ENCODE measurements around the gene TBPL2.

Gene TBPL2

DNA sequence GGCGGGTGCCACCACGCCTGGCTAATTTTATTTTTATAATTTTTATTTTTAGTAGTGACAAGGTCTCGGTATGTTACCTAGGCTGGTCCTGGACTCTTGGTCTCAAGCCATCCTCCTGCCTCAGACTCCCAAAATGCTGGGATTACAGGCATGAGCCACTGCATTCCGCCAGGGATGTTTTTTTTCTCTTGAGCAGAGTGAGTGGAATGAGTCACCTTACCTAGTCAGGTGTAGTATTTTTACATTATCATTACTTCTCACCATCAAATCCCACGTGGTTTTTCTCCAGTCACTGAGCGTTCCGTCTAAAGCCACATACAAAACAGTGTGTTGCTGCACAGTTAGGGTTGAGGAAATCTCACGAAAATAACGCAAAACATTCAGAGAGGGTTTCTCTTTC lies 870 bp upstream of the TBPL2 start:
- Histone ChIP-seq H3K27me3 (ENCODE audit: insufficient read depth, low read length) (no peaks in the 10 kb centered on the region), H2AFZ (ENCODE audit: low read length, unreplicated experiment) (no peak overlapping the region), H3K27ac (ENCODE audit: low read depth, low read length) (no peak overlapping the region), H3K79me2 (ENCODE audit: control insufficient read depth, insufficient read depth, low read length, unreplicated experiment) (no peaks in the 10 kb centered on the region), H3K4me3 (ENCODE audit: low read depth, low read length) (no peak overlapping the region), H3K4me1 (ENCODE audit: control insufficient read depth, insufficient read depth, low read length, unreplicated experiment) (peaks cover 1% of the 10 kb centered on the region), H3K36me3 (ENCODE audit: insufficient read depth, low read length) (no peaks in the 10 kb centered on the region)

DNA sequence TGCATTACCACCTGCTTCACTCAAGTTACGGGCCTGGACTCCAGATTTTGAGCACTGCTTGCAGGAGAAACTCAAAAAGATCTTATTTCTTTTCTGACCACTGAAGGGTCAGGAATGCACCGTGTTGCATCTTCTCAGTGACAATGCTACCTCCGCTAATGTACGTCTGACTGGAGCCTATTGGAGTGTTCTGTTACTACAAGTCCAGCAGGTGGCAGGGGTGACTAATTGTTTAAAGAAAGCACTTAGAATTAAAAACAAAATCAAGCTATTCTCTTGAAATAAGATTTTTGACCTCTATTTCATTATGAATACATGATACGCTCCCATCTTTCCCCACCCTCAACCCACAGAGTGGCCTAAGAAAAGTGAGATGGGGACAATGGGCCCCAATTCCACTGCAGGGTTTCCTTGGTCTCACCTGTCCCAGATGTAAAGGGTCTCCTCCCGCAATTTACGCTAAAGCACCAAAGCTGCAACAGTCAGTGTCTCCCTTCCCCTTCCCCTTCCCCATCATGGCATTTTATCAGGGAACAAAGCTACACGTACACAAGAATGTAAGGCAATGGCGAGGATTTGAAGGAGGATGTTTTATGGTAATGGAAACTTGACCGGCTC lies 2.2 kb downstream of the TBPL2 start:
- H3K27me3 ChIP-seq (ENCODE audit: insufficient read depth, low read length): no peaks in the 10 kb centered on the region
- no peaks in the 10 kb centered on the region for H3K79me2 ChIP-seq (ENCODE audit: control insufficient read depth, insufficient read depth, low read length, unreplicated experiment)
- H3K36me3 ChIP-seq (ENCODE audit: insufficient read depth, low read length): no peaks in the 10 kb centered on the region
- no peak overlapping the region for H3K27ac ChIP-seq (ENCODE audit: low read depth, low read length)
- H2AFZ ChIP-seq (ENCODE audit: low read length, unreplicated experiment): no peak overlapping the region
- H3K4me3 ChIP-seq (ENCODE audit: low read depth, low read length): no peak overlapping the region
- no peaks in the 10 kb centered on the region for H3K4me1 ChIP-seq (ENCODE audit: control insufficient read depth, insufficient read depth, low read length, unreplicated experiment)

DNA sequence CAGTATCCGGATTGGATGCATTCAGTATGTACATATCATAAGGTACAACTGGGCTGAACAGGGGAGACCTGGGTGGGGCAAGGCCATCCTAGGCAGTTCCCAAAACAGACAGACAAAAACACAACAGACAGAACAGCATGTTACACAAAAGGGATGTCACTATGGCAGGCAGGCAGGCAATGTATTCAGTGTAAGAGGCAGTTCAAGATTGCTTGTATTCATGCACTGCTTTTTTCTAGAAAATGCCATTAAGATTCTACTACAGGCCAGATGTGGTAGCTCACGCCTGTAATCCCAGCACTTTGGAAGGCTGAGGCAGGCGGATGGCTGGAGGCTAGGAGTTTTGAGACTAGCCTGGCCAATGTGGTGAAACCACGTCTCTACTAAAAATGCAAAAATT lies 3.5 kb downstream of the TBPL2 start:
- Histone ChIP-seq H3K27ac (ENCODE audit: low read depth, low read length) (no peak overlapping the region), H3K27me3 (ENCODE audit: insufficient read depth, low read length) (no peaks in the 10 kb centered on the region), H3K4me3 (ENCODE audit: low read depth, low read length) (no peak overlapping the region), H3K79me2 (ENCODE audit: control insufficient read depth, insufficient read depth, low read length, unreplicated experiment) (no peaks in the 10 kb centered on the region), H3K36me3 (ENCODE audit: insufficient read depth, low read length) (no peaks in the 10 kb centered on the region), H2AFZ (ENCODE audit: low read length, unreplicated experiment) (no peak overlapping the region), H3K4me1 (ENCODE audit: control insufficient read depth, insufficient read depth, low read length, unreplicated experiment) (no peaks in the 10 kb centered on the region)

DNA sequence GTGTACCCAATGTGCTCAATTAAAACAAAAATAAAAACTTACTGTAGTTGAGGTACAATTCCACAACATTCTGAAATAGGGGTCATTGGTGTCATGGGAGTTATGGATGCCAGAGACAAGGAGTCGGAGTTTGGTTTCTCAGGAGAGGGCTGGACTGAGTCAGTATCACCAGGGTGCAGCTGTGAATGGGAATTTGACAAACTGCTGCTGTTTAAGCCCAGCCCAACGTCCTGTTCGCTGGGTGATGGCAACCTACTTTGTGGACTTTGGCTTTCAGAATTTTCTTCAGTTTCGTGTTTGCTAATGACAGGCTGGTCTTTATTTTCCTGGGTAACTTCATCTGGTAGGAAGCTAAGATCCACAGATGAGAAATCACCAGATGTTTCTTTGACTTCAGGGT lies 3.9 kb downstream of the TBPL2 start:
- H2AFZ ChIP-seq (ENCODE audit: low read length, unreplicated experiment): no peak overlapping the region
- no peaks in the 10 kb centered on the region for H3K4me1 ChIP-seq (ENCODE audit: control insufficient read depth, insufficient read depth, low read length, unreplicated experiment)
- no peaks in the 10 kb centered on the region for H3K27me3 ChIP-seq (ENCODE audit: insufficient read depth, low read length)
- H3K36me3 ChIP-seq (ENCODE audit: insufficient read depth, low read length): no peaks in the 10 kb centered on the region
- no peak overlapping the region for H3K4me3 ChIP-seq (ENCODE audit: low read depth, low read length)
- no peak overlapping the region for H3K27ac ChIP-seq (ENCODE audit: low read depth, low read length)
- H3K79me2 ChIP-seq (ENCODE audit: control insufficient read depth, insufficient read depth, low read length, unreplicated experiment): no peaks in the 10 kb centered on the region

DNA sequence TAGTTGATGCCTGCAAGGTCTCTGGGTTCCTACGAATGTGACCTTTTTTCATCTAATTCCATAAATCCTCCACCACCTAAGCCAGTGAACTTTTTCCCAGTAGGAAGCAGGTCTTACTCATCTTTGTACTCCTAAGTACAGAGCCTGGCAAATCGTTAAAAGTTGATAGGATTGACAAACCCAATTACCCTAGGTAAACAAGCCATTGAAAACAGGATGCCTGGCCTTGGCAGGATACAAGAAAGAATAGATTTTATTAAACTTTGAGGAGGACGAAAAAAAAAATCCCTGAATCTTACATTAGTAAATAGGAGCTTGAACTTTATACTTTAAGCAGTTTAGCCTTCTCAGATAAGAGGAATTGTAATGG lies 5.6 kb downstream of the TBPL2 start:
- H3K27ac ChIP-seq (ENCODE audit: low read depth, low read length): no peak overlapping the region
- no peak overlapping the region for H3K4me3 ChIP-seq (ENCODE audit: low read depth, low read length)
- no peak overlapping the region for H2AFZ ChIP-seq (ENCODE audit: low read length, unreplicated experiment)

DNA sequence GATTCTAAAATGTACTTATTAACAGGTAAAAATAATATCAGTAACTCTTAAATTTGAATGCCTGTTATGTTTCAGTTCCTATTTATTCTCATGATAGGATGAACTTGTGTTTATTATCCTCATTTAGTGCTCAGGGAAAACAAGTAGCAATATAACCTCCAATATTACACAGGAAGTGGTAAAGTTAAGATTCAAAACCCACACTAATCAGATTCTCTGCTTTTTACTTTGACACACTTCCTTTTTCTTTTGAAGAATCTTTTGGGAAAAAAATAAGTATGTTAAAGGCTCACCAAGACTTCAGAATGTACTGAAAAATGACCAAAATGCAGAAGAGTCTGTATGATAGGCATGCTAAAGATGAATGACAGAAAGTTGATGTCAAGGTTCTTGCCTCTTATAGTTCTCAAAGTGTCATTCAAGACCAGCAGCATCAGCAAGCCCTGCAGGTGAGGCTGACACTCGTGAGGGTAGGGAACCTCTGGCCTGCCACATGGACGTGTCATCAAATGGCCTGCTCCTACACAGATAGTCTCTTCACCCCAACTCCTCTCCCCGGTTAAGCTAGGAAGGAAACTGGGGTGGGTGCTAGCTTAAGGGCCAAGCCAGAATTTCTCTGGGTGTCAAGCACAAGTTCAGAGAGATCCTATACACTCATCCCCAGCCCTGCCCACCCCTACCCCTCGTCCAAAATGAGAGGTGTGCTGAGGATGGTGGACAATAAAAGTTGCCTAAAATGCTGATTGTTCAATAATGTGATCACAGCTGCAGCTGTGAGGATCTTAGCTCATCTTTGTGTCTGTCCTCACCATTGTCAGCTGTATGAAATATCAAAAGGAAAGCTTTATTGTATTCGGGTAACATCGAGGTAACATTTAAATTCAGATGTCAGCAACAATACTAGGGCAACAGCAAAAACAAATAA lies 6.3 kb downstream of the TBPL2 start:
- H2AFZ ChIP-seq (ENCODE audit: low read length, unreplicated experiment): no peak overlapping the region
- no peaks in the 10 kb centered on the region for H3K36me3 ChIP-seq (ENCODE audit: insufficient read depth, low read length)
- H3K79me2 ChIP-seq (ENCODE audit: control insufficient read depth, insufficient read depth, low read length, unreplicated experiment): no peaks in the 10 kb centered on the region
- H3K27me3 ChIP-seq (ENCODE audit: insufficient read depth, low read length): no peaks in the 10 kb centered on the region
- H3K27ac ChIP-seq (ENCODE audit: low read depth, low read length): no peak overlapping the region
- H3K4me1 ChIP-seq (ENCODE audit: control insufficient read depth, insufficient read depth, low read length, unreplicated experiment): no peaks in the 10 kb centered on the region
- no peak overlapping the region for H3K4me3 ChIP-seq (ENCODE audit: low read depth, low read length)

More for the DNA sequence above, 5.6 kb downstream of the TBPL2 start:
- Histone ChIP-seq H3K36me3 (ENCODE audit: insufficient read depth, low read length) (no peaks in the 10 kb centered on the region), H3K4me1 (ENCODE audit: control insufficient read depth, insufficient read depth, low read length, unreplicated experiment) (no peaks in the 10 kb centered on the region), H3K27me3 (ENCODE audit: insufficient read depth, low read length) (no peaks in the 10 kb centered on the region), H3K79me2 (ENCODE audit: control insufficient read depth, insufficient read depth, low read length, unreplicated experiment) (no peaks in the 10 kb centered on the region)

DNA sequence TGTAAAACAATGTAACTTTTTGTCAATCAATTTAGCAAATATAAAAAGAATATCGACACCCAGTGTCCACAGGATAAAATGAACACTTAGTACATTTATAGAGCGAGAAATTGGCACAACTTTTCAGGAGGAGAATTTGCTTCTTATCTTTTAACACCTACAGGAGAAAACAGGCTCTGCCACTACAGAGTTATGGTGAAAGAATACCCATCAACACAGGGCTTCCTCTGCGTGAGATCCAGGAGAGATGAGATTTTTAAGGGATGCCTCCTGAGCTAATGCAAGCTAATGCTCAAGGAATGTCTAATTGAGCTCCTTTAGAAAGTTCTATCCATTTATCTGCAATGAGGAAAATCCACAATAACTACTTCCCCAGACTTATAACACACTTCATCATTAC lies 7.8 kb downstream of the TBPL2 start:
- Histone ChIP-seq H3K27me3 (ENCODE audit: insufficient read depth, low read length) (no peaks in the 10 kb centered on the region), H3K79me2 (ENCODE audit: control insufficient read depth, insufficient read depth, low read length, unreplicated experiment) (no peaks in the 10 kb centered on the region), H3K36me3 (ENCODE audit: insufficient read depth, low read length) (no peaks in the 10 kb centered on the region), H3K4me3 (ENCODE audit: low read depth, low read length) (no peak overlapping the region), H3K27ac (ENCODE audit: low read depth, low read length) (no peak overlapping the region), H2AFZ (ENCODE audit: low read length, unreplicated experiment) (no peak overlapping the region), H3K4me1 (ENCODE audit: control insufficient read depth, insufficient read depth, low read length, unreplicated experiment) (no peaks in the 10 kb centered on the region)

DNA sequence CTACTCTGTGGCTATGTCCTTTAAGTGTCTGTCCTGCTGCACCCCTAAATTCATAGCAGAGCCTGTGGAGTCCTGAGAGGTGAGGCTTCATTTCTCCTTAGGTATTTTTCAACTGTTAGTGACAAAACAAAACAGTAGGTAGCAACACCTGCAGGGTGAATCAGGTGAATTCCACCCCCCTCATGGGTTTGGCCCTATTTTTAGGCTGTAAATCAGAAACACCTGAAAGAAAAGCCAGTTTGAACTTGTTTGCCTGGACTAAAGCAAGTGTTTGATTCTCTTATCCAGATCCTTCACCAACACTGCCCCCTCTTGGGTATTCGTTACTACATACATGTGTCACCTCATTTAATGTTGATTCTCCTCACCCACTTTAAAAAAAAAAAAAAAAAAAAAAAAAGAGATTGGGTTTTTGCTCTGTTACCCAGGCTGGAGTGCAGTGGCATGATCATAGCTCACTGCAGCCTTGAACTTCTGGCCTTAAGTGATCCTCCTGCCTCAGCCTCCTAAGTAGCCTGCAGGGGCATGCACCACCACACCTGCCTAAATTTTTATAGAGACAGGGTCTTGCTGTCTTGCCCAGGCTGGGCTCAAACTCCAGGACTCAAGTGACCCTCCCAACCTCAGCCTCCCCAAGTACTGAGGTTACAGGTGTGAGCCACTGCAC lies 10.3 kb downstream of the TBPL2 start:
- no peak overlapping the region for H2AFZ ChIP-seq (ENCODE audit: low read length, unreplicated experiment)
- no peaks in the 10 kb centered on the region for H3K79me2 ChIP-seq (ENCODE audit: control insufficient read depth, insufficient read depth, low read length, unreplicated experiment)
- H3K27me3 ChIP-seq (ENCODE audit: insufficient read depth, low read length): no peaks in the 10 kb centered on the region
- H3K36me3 ChIP-seq (ENCODE audit: insufficient read depth, low read length): no peaks in the 10 kb centered on the region
- H3K4me1 ChIP-seq (ENCODE audit: control insufficient read depth, insufficient read depth, low read length, unreplicated experiment): no peaks in the 10 kb centered on the region
- H3K4me3 ChIP-seq (ENCODE audit: low read depth, low read length): no peak overlapping the region
- H3K27ac ChIP-seq (ENCODE audit: low read depth, low read length): no peak overlapping the region

DNA sequence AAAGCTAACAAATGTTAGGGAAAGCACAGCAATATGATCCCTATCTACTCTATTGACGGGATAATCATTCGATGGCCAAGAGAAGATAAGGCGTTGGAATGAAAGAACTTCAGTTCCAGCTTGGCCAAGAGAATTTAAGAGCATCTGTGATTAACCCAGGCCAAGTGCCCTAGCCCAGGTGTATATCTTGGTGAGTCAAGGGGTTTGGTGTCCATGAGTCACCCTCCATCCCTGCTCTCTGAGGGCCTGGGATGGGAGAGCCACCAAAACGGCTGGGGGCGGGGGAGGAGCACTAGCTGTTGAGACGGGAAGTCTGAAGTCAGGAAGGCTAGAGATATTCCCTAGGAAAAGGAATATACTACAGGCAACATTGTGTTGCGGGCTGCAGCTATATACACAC lies 13.0 kb downstream of the TBPL2 start:
- Histone ChIP-seq H3K27me3 (ENCODE audit: insufficient read depth, low read length) (no peaks in the 10 kb centered on the region), H2AFZ (ENCODE audit: low read length, unreplicated experiment) (no peak overlapping the region)

DNA sequence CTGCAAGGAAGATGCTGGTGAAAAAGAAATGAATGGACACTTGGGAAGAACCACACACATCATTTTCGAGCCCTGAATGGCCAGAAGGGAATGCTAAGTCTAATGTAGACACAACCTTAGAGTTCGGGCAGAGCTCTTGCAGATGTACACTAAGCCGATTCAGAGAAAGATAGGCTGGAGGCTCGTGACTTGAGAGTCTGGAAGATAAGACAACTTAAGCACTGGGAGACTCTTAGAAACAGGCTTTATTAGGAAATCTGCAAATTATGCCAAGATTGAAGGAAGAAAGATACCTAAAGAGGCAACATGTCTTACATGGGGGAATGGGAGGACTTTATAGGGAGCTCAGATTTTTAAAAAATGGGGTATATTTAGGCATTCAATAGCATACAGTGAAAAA lies 13.5 kb downstream of the TBPL2 start:
- no peak overlapping the region for H3K27ac ChIP-seq (ENCODE audit: low read depth, low read length)
- no peaks in the 10 kb centered on the region for H3K79me2 ChIP-seq (ENCODE audit: control insufficient read depth, insufficient read depth, low read length, unreplicated experiment)
- H3K27me3 ChIP-seq (ENCODE audit: insufficient read depth, low read length): no peaks in the 10 kb centered on the region
- no peak overlapping the region for H2AFZ ChIP-seq (ENCODE audit: low read length, unreplicated experiment)
- H3K4me3 ChIP-seq (ENCODE audit: low read depth, low read length): no peak overlapping the region
- no peaks in the 10 kb centered on the region for H3K4me1 ChIP-seq (ENCODE audit: control insufficient read depth, insufficient read depth, low read length, unreplicated experiment)
- no peaks in the 10 kb centered on the region for H3K36me3 ChIP-seq (ENCODE audit: insufficient read depth, low read length)

More for the DNA sequence above, 13.0 kb downstream of the TBPL2 start:
- H3K79me2 ChIP-seq (ENCODE audit: control insufficient read depth, insufficient read depth, low read length, unreplicated experiment): no peaks in the 10 kb centered on the region
- H3K4me1 ChIP-seq (ENCODE audit: control insufficient read depth, insufficient read depth, low read length, unreplicated experiment): no peaks in the 10 kb centered on the region
- no peak overlapping the region for H3K4me3 ChIP-seq (ENCODE audit: low read depth, low read length)
- H3K36me3 ChIP-seq (ENCODE audit: insufficient read depth, low read length): no peaks in the 10 kb centered on the region
- no peak overlapping the region for H3K27ac ChIP-seq (ENCODE audit: low read depth, low read length)
